ENCODE data around the gene VAT1L. TPM values are rescaled to one million over a fixed set of nuclear protein-coding genes. Genes with fewer than 3 reads are reported as not detected.

VAT1L gene
- total RNA-seq, 1 experiment from 2014 or later: 33.8 TPM

- no peak overlapping the region for H3K27ac Mint-ChIP-seq
- Histone ChIP-seq H3K27me3 (ENCODE audit: insufficient read depth, low read length) (no peaks in the 10 kb centered on the region), H4K20me1 (ENCODE audit: control insufficient read depth, insufficient read depth, insufficient read length) (no peaks in the 10 kb centered on the region), H2AFZ (ENCODE audit: low read length) (no peak overlapping the region), H3K9ac (ENCODE audit: extremely low read depth, insufficient read length, low read length) (no peak overlapping the region), H3K23me2 (ENCODE audit: insufficient read length, low read depth, low read length, poor library complexity, severe bottlenecking) (no peaks in the 10 kb centered on the region), H2BK15ac (ENCODE audit: low read depth, low read length) (no peak overlapping the region), H3T11ph (ENCODE audit: low read length) (no peak overlapping the region), H3K79me2 (ENCODE audit: insufficient read depth, low read length) (no peaks in the 10 kb centered on the region), H3K27ac (ENCODE audit: insufficient read length, low read depth, low read length) (no peak overlapping the region), H4K5ac (ENCODE audit: insufficient read length, low read depth, low read length) (no peak overlapping the region), H2AK5ac (ENCODE audit: insufficient read length, low read length) (no peak overlapping the region), H3K23ac (ENCODE audit: insufficient read length, low read depth, low read length) (no peak overlapping the region), H3K14ac (ENCODE audit: insufficient read depth, low read length) (no peak overlapping the region), H3K4me1 (ENCODE audit: insufficient read depth, low read length) (no peaks in the 10 kb centered on the region), H2BK20ac (ENCODE audit: low read depth, low read length, poor library complexity, severe bottlenecking) (no peak overlapping the region), H4K8ac (replicated peaks; ENCODE audit: insufficient read length, low read depth, low read length) (no peak overlapping the region), H3K9me3 (ENCODE audit: control insufficient read depth, low read depth, low read length) (no peaks in the 10 kb centered on the region), H4K91ac (ENCODE audit: insufficient read length, low read depth, low read length) (no peak overlapping the region), H2BK120ac (ENCODE audit: low read depth, low read length, poor library complexity, severe bottlenecking) (no peak overlapping the region), H3K4ac (ENCODE audit: low read depth, low read length) (no peak overlapping the region), H2BK12ac (ENCODE audit: insufficient read length, low read depth, low read length) (no peak overlapping the region), H3K18ac (ENCODE audit: insufficient read length, low read depth, low read length) (no peak overlapping the region), H3K56ac (ENCODE audit: insufficient read length, low read depth, low read length) (no peak overlapping the region), H2BK5ac (ENCODE audit: insufficient read length, low read length) (no peak overlapping the region), H3K4me2 (ENCODE audit: insufficient read depth, insufficient read length, low read length) (no peak overlapping the region), H3K79me1 (ENCODE audit: insufficient read depth, low read depth, low read length, poor library complexity, severe bottlenecking) (no peaks in the 10 kb centered on the region)
- H3K4me1 Mint-ChIP-seq: peaks cover 0 to 2% of the 10 kb centered on the region in 2 experiments; a peak in 1 of 4 replicates
- H3K36me3 Mint-ChIP-seq (ENCODE audit: insufficient read depth in 1 of 3, low read depth in 3 of 3): no peaks in the 10 kb centered on the region
- DNase-seq: no peak
- H3K9me3 Mint-ChIP-seq: no peaks in the 10 kb centered on the region; a peak in 1 of 5 replicates
- H3K4me3 Mint-ChIP-seq: no peak overlapping the region
- H3K27me3 Mint-ChIP-seq (ENCODE audit: low read depth): peaks cover 2% of the 10 kb centered on the region
- no CpG with 5 or more reads among the region's 1 CpG for WGBS (ENCODE audit: extremely low coverage, insufficient read length, low lambda C conversion rate)
- TF ChIP-seq, protein P1, sequence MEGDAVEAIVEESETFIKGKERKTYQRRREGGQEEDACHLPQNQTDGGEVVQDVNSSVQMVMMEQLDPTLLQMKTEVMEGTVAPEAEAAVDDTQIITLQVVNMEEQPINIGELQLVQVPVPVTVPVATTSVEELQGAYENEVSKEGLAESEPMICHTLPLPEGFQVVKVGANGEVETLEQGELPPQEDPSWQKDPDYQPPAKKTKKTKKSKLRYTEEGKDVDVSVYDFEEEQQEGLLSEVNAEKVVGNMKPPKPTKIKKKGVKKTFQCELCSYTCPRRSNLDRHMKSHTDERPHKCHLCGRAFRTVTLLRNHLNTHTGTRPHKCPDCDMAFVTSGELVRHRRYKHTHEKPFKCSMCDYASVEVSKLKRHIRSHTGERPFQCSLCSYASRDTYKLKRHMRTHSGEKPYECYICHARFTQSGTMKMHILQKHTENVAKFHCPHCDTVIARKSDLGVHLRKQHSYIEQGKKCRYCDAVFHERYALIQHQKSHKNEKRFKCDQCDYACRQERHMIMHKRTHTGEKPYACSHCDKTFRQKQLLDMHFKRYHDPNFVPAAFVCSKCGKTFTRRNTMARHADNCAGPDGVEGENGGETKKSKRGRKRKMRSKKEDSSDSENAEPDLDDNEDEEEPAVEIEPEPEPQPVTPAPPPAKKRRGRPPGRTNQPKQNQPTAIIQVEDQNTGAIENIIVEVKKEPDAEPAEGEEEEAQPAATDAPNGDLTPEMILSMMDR (conservative IDR thresholded peaks at IDR 0.05): no peak
Observed at GRCh38 chr16:77759201-77759600, 29.2 kb upstream of the VAT1L start.

All from H9 (cell line).